Activated naive CD4-positive, alpha-beta T cell treated with anti-CD3 and anti-CD28 coated beads, Interleukin-2, amount 50 U/mL, for 24 hours (primary cell): ENCODE data around the gene CREB5.

Experiments
- H3K27ac Mint-ChIP-seq: one replicate; pipeline ENCODE4 v1.8.0; 2021; ENCODE audit warnings: mild to moderate bottlenecking, mixed read lengths
- H3K27me3 Mint-ChIP-seq: one replicate; pipeline ENCODE4 v1.8.0; 2021; ENCODE audit warnings: mixed read lengths
- H3K36me3 Mint-ChIP-seq: one replicate; pipeline ENCODE4 v1.8.0; 2021; ENCODE audit warnings: mixed read lengths
- H3K4me1 Mint-ChIP-seq: one replicate; pipeline ENCODE4 v1.8.0; 2021; ENCODE audit warnings: mixed read lengths
- H3K4me3 Mint-ChIP-seq: one replicate; pipeline ENCODE4 v1.8.0; 2021; ENCODE audit warnings: mild to moderate bottlenecking, mixed read lengths
- H3K9me3 Mint-ChIP-seq: one replicate; pipeline ENCODE4 v1.8.0; 2021; ENCODE audit warnings: mixed read lengths

CREB5 gene

GRCh38 chr7:28573059-28573553 lies 160.8 kb downstream of the CREB5 start:
- H3K36me3 Mint-ChIP-seq: no peaks in the 10 kb centered on the region
- H3K27me3 Mint-ChIP-seq: peaks cover 9% of the 10 kb centered on the region
- H3K4me1 Mint-ChIP-seq: no peaks in the 10 kb centered on the region
- no peaks in the 10 kb centered on the region for H3K9me3 Mint-ChIP-seq
- no peak overlapping the region for H3K4me3 Mint-ChIP-seq
- H3K27ac Mint-ChIP-seq: no peak overlapping the region

- H3K9me3 Mint-ChIP-seq: no peaks in the 10 kb centered on the region
- no peaks in the 10 kb centered on the region for H3K4me1 Mint-ChIP-seq
- no peaks in the 10 kb centered on the region for H3K36me3 Mint-ChIP-seq
- H3K27me3 Mint-ChIP-seq: peaks cover 9% of the 10 kb centered on the region
- H3K4me3 Mint-ChIP-seq: no peak overlapping the region
- no peak overlapping the region for H3K27ac Mint-ChIP-seq
Observed at GRCh38 chr7:28573651-28574301, 161.5 kb downstream of the CREB5 start.

- Mint-ChIP-seq H3K4me1 (no peaks in the 10 kb centered on the region), H3K27me3 (peaks cover 12% of the 10 kb centered on the region), H3K27ac (no peak overlapping the region), H3K4me3 (no peak overlapping the region), H3K36me3 (no peaks in the 10 kb centered on the region), H3K9me3 (no peaks in the 10 kb centered on the region)
Observed at GRCh38 chr7:28575241-28575643, 162.9 kb downstream of the CREB5 start.

GRCh38 chr7:28576656-28577055 lies 164.3 kb downstream of the CREB5 start:
- Mint-ChIP-seq H3K27me3 (peaks cover 10% of the 10 kb centered on the region), H3K4me3 (no peak overlapping the region), H3K36me3 (no peaks in the 10 kb centered on the region), H3K9me3 (no peaks in the 10 kb centered on the region), H3K4me1 (no peaks in the 10 kb centered on the region), H3K27ac (no peak overlapping the region)

GRCh38 chr7:28579571-28579970 lies 167.3 kb downstream of the CREB5 start:
- Mint-ChIP-seq H3K36me3 (no peaks in the 10 kb centered on the region), H3K27me3 (peaks cover 12% of the 10 kb centered on the region), H3K9me3 (no peaks in the 10 kb centered on the region), H3K4me3 (no peak overlapping the region), H3K4me1 (no peaks in the 10 kb centered on the region), H3K27ac (no peak overlapping the region)

GRCh38 chr7:28580665-28581064 lies 168.3 kb downstream of the CREB5 start:
- Mint-ChIP-seq H3K4me3 (no peak overlapping the region), H3K9me3 (no peaks in the 10 kb centered on the region), H3K36me3 (no peaks in the 10 kb centered on the region), H3K27ac (no peak overlapping the region), H3K27me3 (peaks cover 11% of the 10 kb centered on the region), H3K4me1 (no peaks in the 10 kb centered on the region)

GRCh38 chr7:28581351-28581750 lies 169.0 kb downstream of the CREB5 start:
- no peaks in the 10 kb centered on the region for H3K36me3 Mint-ChIP-seq
- H3K9me3 Mint-ChIP-seq: no peaks in the 10 kb centered on the region
- no peak overlapping the region for H3K27ac Mint-ChIP-seq
- H3K4me1 Mint-ChIP-seq: no peaks in the 10 kb centered on the region
- H3K27me3 Mint-ChIP-seq: peaks cover 11% of the 10 kb centered on the region
- no peak overlapping the region for H3K4me3 Mint-ChIP-seq

GRCh38 chr7:28582226-28582625 lies 169.9 kb downstream of the CREB5 start:
- Mint-ChIP-seq H3K9me3 (no peaks in the 10 kb centered on the region), H3K27me3 (peaks cover 11% of the 10 kb centered on the region), H3K4me3 (no peak overlapping the region), H3K36me3 (no peaks in the 10 kb centered on the region), H3K4me1 (no peaks in the 10 kb centered on the region), H3K27ac (no peak overlapping the region)

- H3K4me1 Mint-ChIP-seq: no peaks in the 10 kb centered on the region
- no peaks in the 10 kb centered on the region for H3K36me3 Mint-ChIP-seq
- no peaks in the 10 kb centered on the region for H3K9me3 Mint-ChIP-seq
- H3K4me3 Mint-ChIP-seq: no peak overlapping the region
- peaks cover 11% of the 10 kb centered on the region for H3K27me3 Mint-ChIP-seq
- no peak overlapping the region for H3K27ac Mint-ChIP-seq
Observed at GRCh38 chr7:28584235-28584634, 171.9 kb downstream of the CREB5 start.

GRCh38 chr7:28586736-28587135 lies 174.4 kb downstream of the CREB5 start:
- no peaks in the 10 kb centered on the region for H3K36me3 Mint-ChIP-seq
- no peak overlapping the region for H3K4me3 Mint-ChIP-seq
- no peaks in the 10 kb centered on the region for H3K4me1 Mint-ChIP-seq
- peaks cover 9% of the 10 kb centered on the region for H3K27me3 Mint-ChIP-seq
- H3K27ac Mint-ChIP-seq: no peak overlapping the region
- no peaks in the 10 kb centered on the region for H3K9me3 Mint-ChIP-seq

GRCh38 chr7:28587211-28587610 lies 174.9 kb downstream of the CREB5 start:
- Mint-ChIP-seq H3K27me3 (peaks cover 7% of the 10 kb centered on the region), H3K4me3 (no peak overlapping the region), H3K9me3 (no peaks in the 10 kb centered on the region), H3K4me1 (no peaks in the 10 kb centered on the region), H3K27ac (no peak overlapping the region), H3K36me3 (no peaks in the 10 kb centered on the region)

GRCh38 chr7:28588602-28589001 lies 176.3 kb downstream of the CREB5 start:
- no peaks in the 10 kb centered on the region for H3K9me3 Mint-ChIP-seq
- H3K4me3 Mint-ChIP-seq: no peak overlapping the region
- no peak overlapping the region for H3K27ac Mint-ChIP-seq
- peaks cover 5% of the 10 kb centered on the region for H3K27me3 Mint-ChIP-seq
- H3K36me3 Mint-ChIP-seq: no peaks in the 10 kb centered on the region
- H3K4me1 Mint-ChIP-seq: no peaks in the 10 kb centered on the region

GRCh38 chr7:28591041-28591674 lies 178.8 kb downstream of the CREB5 start:
- H3K4me1 Mint-ChIP-seq: no peaks in the 10 kb centered on the region
- no peak overlapping the region for H3K4me3 Mint-ChIP-seq
- no peak overlapping the region for H3K27ac Mint-ChIP-seq
- no peaks in the 10 kb centered on the region for H3K36me3 Mint-ChIP-seq
- no peaks in the 10 kb centered on the region for H3K9me3 Mint-ChIP-seq
- peaks cover 2% of the 10 kb centered on the region for H3K27me3 Mint-ChIP-seq

GRCh38 chr7:28591725-28592349 lies 179.5 kb downstream of the CREB5 start:
- H3K36me3 Mint-ChIP-seq: no peaks in the 10 kb centered on the region

GRCh38 chr7:28592861-28593260 lies 180.5 kb downstream of the CREB5 start:
- Mint-ChIP-seq H3K4me3 (no peak overlapping the region), H3K27me3 (peaks cover 2% of the 10 kb centered on the region), H3K4me1 (no peaks in the 10 kb centered on the region), H3K36me3 (no peaks in the 10 kb centered on the region), H3K27ac (no peak overlapping the region), H3K9me3 (no peaks in the 10 kb centered on the region)

More at GRCh38 chr7:28591725-28592349, 179.5 kb downstream of the CREB5 start:
- Mint-ChIP-seq H3K27me3 (peaks cover 2% of the 10 kb centered on the region), H3K4me1 (no peaks in the 10 kb centered on the region), H3K4me3 (no peak overlapping the region), H3K27ac (no peak overlapping the region), H3K9me3 (no peaks in the 10 kb centered on the region)

- Mint-ChIP-seq H3K9me3 (no peaks in the 10 kb centered on the region), H3K36me3 (no peaks in the 10 kb centered on the region), H3K4me3 (no peak overlapping the region), H3K4me1 (no peaks in the 10 kb centered on the region), H3K27me3 (peaks cover 5% of the 10 kb centered on the region), H3K27ac (no peak overlapping the region)
Observed at GRCh38 chr7:28595076-28595475, 182.8 kb downstream of the CREB5 start.
